ENCODE results near the gene FBXO44. TPM values are rescaled to one million over a fixed set of nuclear protein-coding genes. Genes with fewer than 3 reads are reported as not detected.

FBXO44 gene
- total RNA-seq, 1 experiment from 2014 or later: 24.5 TPM

- DNase-seq: no peak
- Histone ChIP-seq H2AK5ac (ENCODE audit: insufficient read length, low read length) (no peak overlapping the region), H3K27me3 (ENCODE audit: insufficient read depth, low read length) (no peaks in the 10 kb centered on the region), H3K79me2 (ENCODE audit: insufficient read depth, low read length) (peaks cover 6% of the 10 kb centered on the region; the same call in 1 of the 2 replicates), H3T11ph (ENCODE audit: low read length) (no peak overlapping the region), H3K79me1 (ENCODE audit: insufficient read depth, low read depth, low read length, poor library complexity, severe bottlenecking) (no peaks in the 10 kb centered on the region), H3K4ac (ENCODE audit: low read depth, low read length) (no peak overlapping the region), H4K20me1 (ENCODE audit: control insufficient read depth, insufficient read depth, insufficient read length) (no peaks in the 10 kb centered on the region), H3K23ac (ENCODE audit: insufficient read length, low read depth, low read length) (no peak overlapping the region), H2BK120ac (ENCODE audit: low read depth, low read length, poor library complexity, severe bottlenecking) (no peak overlapping the region), H2AFZ (ENCODE audit: low read length) (no peak overlapping the region), H2BK20ac (ENCODE audit: low read depth, low read length, poor library complexity, severe bottlenecking) (no peak overlapping the region), H3K27ac (ENCODE audit: insufficient read length, low read depth, low read length) (peak overlapping the region; percentile 15), H3K9ac (ENCODE audit: extremely low read depth, insufficient read length, low read length) (peak overlapping the region; percentile 69), H3K4me2 (ENCODE audit: insufficient read depth, insufficient read length, low read length) (peak overlapping the region; percentile 65), H3K14ac (ENCODE audit: insufficient read depth, low read length) (peak overlapping the region; percentile 47; the same call in 1 of the 2 replicates), H3K18ac (ENCODE audit: insufficient read length, low read depth, low read length) (peak overlapping the region; percentile 18), H4K5ac (ENCODE audit: insufficient read length, low read depth, low read length) (no peak overlapping the region), H3K9me3 (ENCODE audit: control insufficient read depth, low read depth, low read length) (no peaks in the 10 kb centered on the region), H3K56ac (ENCODE audit: insufficient read length, low read depth, low read length) (no peak overlapping the region), H2BK5ac (ENCODE audit: insufficient read length, low read length) (no peak overlapping the region), H3K23me2 (ENCODE audit: insufficient read length, low read depth, low read length, poor library complexity, severe bottlenecking) (no peaks in the 10 kb centered on the region), H2BK15ac (ENCODE audit: low read depth, low read length) (no peak overlapping the region), H4K91ac (ENCODE audit: insufficient read length, low read depth, low read length) (no peak overlapping the region), H2BK12ac (ENCODE audit: insufficient read length, low read depth, low read length) (no peak overlapping the region), H4K8ac (replicated peaks; ENCODE audit: insufficient read length, low read depth, low read length) (no peak overlapping the region), H3K4me1 (ENCODE audit: insufficient read depth, low read length) (peaks cover 18% of the 10 kb centered on the region; the same call in 1 of the 2 replicates)
- peak overlapping the region; percentile 84 to 90 for H3K4me3 Mint-ChIP-seq
- H3K27ac Mint-ChIP-seq: peak overlapping the region; percentile 74 to 86 (median 81); a peak in 5 of 7 replicates
- no CpG with 5 or more reads among the region's 65 CpGs for WGBS (ENCODE audit: extremely low coverage, insufficient read length, low lambda C conversion rate)
- no peaks in the 10 kb centered on the region for H3K27me3 Mint-ChIP-seq (ENCODE audit: low read depth)
- H3K9me3 Mint-ChIP-seq: no peaks in the 10 kb centered on the region
- peaks cover 46 to 57% of the 10 kb centered on the region in 2 experiments for H3K4me1 Mint-ChIP-seq
- TF ChIP-seq CTCF (conservative IDR thresholded peaks at IDR 0.05): no peak
- H3K36me3 Mint-ChIP-seq (ENCODE audit: insufficient read depth in 1 of 3, low read depth in 3 of 3): peaks cover 24 to 44% (median 42%) of the 10 kb centered on the region in 3 experiments
These were observed 25.8 kb downstream of the FBXO44 start for GRCh38 chr1:11680270-11681070.

Data from H9 (cell line).